ENCODE data around the gene TGFB2.

GRCh38 chr1:218374401-218375353 lies 29.5 kb downstream of the TGFB2 start:
- TF ChIP-seq USF1 (IDR thresholded peaks at IDR 0.05) (no peak), TEAD4 (IDR thresholded peaks at IDR 0.05) (no peak), TAF1 (IDR thresholded peaks at IDR 0.05; ENCODE audit: low read depth) (no peak), CREB1 (IDR thresholded peaks at IDR 0.05; ENCODE audit: low read depth) (no peak), REST (IDR thresholded peaks at IDR 0.05; ENCODE audit: low read depth) (no peak)

Data from Ishikawa (cell line).